GM12878 (cell line): ENCODE results near the gene FGR. TPM values are rescaled to one million over a fixed set of nuclear protein-coding genes. Genes with fewer than 3 reads are reported as not detected.

Experiments
- CEBPZ ChIP-seq: fragments of 150-350 bp; IDR thresholded peaks from 2 replicates; pipeline ENCODE4 v1.6.1; 2016; ENCODE audit warnings: low read depth, low read length
- GATAD2B ChIP-seq: fragments of 450-650 bp; conservative IDR thresholded peaks from 2 replicates; pipeline ENCODE4 v1.6.1; 2017; ENCODE audit warnings: low read depth, mild to moderate bottlenecking, moderate library complexity
- NBN ChIP-seq: fragments of 450-650 bp; IDR thresholded peaks from 2 replicates; pipeline ENCODE4 v1.6.1; 2016
- RUNX3 ChIP-seq: IDR thresholded peaks from 2 replicates; pipeline ENCODE4 v1.6.1; 2012; ENCODE audit warnings: low read length, inconsistent platforms
- SKIL ChIP-seq: fragments of 450-650 bp; IDR thresholded peaks from 2 replicates; pipeline ENCODE4 v1.6.1; 2017; ENCODE audit warnings: mild to moderate bottlenecking, low read depth, inconsistent platforms; ENCODE audit not compliant: poor library complexity, severe bottlenecking
- SMARCA5 ChIP-seq: fragments of 450-650 bp; IDR thresholded peaks from 2 replicates; pipeline ENCODE4 v1.6.1; 2017; ENCODE audit warnings: mild to moderate bottlenecking
- TARDBP ChIP-seq: IDR thresholded peaks from 2 replicates; pipeline ENCODE4 v1.6.1; 2016; ENCODE audit warnings: borderline replicate concordance
- USF1 ChIP-seq: IDR thresholded peaks from 2 replicates; pipeline ENCODE4 v1.6.1; 2011; ENCODE audit warnings: borderline replicate concordance, low read depth, mild to moderate bottlenecking, moderate library complexity, mixed read lengths, low read length; ENCODE audit not compliant: insufficient read depth; ENCODE audit errors: extremely low read length
- polyA plus RNA-seq, 11 experiments: library from polyadenylated mRNA; depleted of rRNA in 4 of 11; unstranded in 6 of 11; stranded (reverse) in 5 of 11; fragments of >200 nt; fragmentation: Nextera tagmentation in 4 of 11; fragmentation: Illumina TruSeq in 1 of 11; extraction: Ambion mirVana in 4 of 11; extraction: Trizol in 1 of 11; gene quantifications; 1 replicate in 1 of 11; 2 replicates in 10 of 11; pipeline versions ENCODE4 v1.2.1 to v1.2.3, GENCODE V29; 2011 to 2016; ENCODE audit warnings: inconsistent platforms in 2 of 11, missing spikeins in 2 of 11, low read depth in 1 of 11
- total RNA-seq, 4 experiments: library from RNA; depleted of rRNA in 3 of 4; stranded (reverse); fragments of >200 nt in 3 of 4; fragmentation: Illumina TruSeq in 1 of 4; extraction: Trizol in 1 of 4; gene quantifications; 2 replicates each; pipeline versions ENCODE4 v1.2.1 to v1.2.3, GENCODE V29; 2013 to 2021
- TF ChIP-seq, protein P1 (sequence below), 3 experiments: IDR thresholded peaks in 2 of 3; conservative IDR thresholded peaks in 1 of 3; 2 replicates each; pipeline ENCODE4 v1.5.1; 2011; ENCODE audit warnings: low read depth in 3 of 3, low read length in 3 of 3, mild to moderate bottlenecking in 3 of 3, control low read depth in 2 of 3, moderate library complexity in 2 of 3, inconsistent platforms in 1 of 3, mixed read lengths in 1 of 3; ENCODE audit not compliant: control insufficient read depth in 2 of 3, insufficient read depth in 1 of 3; ENCODE audit errors: extremely low read depth in 1 of 3
- TF ChIP-seq, protein P2 (sequence below): fragments of 150-350 bp; IDR thresholded peaks from 2 replicates; pipeline ENCODE4 v1.6.1; 2014; ENCODE audit warnings: mild to moderate bottlenecking, low read depth, low read length

Gene FGR
- total and polyA plus RNA-seq, 10 of the 15 experiments (the other 5 are each of a cell fraction or from before 2014, with no cell fraction given) = 10.9 to 193 (median 74.7) TPM

DNA sequence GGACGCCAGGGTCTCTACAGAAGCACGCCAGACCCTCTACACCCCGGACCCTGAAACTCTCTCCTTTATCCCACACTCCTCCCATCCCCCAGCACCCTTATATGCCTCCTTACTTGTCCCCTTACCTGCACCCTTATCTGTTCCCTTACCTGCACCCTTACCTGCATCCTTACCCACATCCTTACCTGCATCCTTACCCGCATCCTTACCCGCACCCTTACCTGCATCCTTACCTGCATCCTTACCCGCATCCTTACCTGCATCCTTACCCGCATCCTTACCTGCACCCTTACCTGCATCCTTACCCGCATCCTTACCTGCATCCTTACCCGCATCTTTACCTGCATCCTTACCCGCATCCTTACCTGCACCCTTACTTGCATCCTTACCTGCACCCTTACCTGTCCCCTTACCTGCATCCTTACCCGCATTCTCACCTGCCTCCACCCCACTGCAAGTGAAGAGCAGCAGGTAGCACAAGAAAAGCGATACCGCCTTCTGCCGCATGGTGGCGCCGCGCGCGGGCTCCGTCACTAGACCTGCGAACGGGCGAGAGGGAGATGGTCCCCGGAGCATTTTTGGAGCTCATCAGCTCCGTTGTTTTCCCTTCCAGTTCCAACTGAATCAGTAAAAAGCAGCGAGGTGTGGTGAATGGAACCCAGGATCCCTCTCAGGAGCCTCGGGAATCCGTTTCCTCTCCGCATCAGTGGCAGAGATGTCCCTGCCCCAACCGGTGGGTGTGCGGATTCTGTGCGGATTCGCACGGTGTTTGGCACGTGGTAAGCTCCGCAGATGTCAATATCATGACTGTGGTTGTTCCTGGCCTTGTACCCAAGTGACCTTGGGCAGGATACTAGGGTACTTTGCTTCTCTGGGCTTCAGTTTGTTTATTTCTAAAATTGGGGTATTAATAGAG lies 34.1 kb upstream of the FGR start (continued):
- TF ChIP-seq, protein P1, sequence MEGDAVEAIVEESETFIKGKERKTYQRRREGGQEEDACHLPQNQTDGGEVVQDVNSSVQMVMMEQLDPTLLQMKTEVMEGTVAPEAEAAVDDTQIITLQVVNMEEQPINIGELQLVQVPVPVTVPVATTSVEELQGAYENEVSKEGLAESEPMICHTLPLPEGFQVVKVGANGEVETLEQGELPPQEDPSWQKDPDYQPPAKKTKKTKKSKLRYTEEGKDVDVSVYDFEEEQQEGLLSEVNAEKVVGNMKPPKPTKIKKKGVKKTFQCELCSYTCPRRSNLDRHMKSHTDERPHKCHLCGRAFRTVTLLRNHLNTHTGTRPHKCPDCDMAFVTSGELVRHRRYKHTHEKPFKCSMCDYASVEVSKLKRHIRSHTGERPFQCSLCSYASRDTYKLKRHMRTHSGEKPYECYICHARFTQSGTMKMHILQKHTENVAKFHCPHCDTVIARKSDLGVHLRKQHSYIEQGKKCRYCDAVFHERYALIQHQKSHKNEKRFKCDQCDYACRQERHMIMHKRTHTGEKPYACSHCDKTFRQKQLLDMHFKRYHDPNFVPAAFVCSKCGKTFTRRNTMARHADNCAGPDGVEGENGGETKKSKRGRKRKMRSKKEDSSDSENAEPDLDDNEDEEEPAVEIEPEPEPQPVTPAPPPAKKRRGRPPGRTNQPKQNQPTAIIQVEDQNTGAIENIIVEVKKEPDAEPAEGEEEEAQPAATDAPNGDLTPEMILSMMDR (IDR thresholded peaks at IDR 0.05 in 2 of 3, conservative IDR thresholded peaks at IDR 0.05 in 1 of 3; ENCODE audit: control insufficient read depth in 2 of 3, extremely low read depth in 1 of 3, insufficient read depth in 1 of 3, low read depth in 3 of 3, low read length in 3 of 3) = peak; percentile 89 to 99 (median 95)
- TF ChIP-seq, protein P2, sequence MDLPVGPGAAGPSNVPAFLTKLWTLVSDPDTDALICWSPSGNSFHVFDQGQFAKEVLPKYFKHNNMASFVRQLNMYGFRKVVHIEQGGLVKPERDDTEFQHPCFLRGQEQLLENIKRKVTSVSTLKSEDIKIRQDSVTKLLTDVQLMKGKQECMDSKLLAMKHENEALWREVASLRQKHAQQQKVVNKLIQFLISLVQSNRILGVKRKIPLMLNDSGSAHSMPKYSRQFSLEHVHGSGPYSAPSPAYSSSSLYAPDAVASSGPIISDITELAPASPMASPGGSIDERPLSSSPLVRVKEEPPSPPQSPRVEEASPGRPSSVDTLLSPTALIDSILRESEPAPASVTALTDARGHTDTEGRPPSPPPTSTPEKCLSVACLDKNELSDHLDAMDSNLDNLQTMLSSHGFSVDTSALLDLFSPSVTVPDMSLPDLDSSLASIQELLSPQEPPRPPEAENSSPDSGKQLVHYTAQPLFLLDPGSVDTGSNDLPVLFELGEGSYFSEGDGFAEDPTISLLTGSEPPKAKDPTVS = no peak
- TF ChIP-seq GATAD2B (no peak), TARDBP (no peak), SKIL (peak; percentile 14), CEBPZ (no peak), NBN (0 out of 2 replicates have a peak, but pooled peaks have one; percentile 29), RUNX3 (peak; percentile 14), USF1 (no peak), SMARCA5 (peak; percentile 53; the same call in 1 of the 2 replicates)
